Measurements from ENCODE around the gene LIN52.

DNA sequence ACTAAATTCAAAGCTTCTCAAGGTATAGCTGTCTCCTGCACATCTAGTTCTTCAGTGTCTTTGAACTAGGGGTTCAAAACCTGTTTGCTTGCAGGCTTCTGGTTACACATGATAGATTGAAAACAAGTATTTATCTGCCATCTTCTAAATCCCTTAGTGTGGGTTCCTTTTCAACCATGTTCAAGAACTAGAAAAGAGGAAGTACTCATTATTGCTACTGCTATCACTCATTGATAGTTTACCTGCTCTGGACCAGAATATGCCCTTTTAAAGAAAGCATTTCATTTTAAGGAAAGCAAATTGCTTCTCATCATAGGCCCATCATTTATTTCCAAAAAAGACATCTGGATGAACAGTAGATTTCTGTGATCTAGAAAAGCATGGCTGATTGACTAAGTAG, 117.4 kb downstream of the LIN52 start:
- TF ChIP-seq EZH2 (IDR thresholded peaks at IDR 0.05; ENCODE audit: low read depth, unreplicated experiment): no peak
- TF ChIP-seq, protein P1, sequence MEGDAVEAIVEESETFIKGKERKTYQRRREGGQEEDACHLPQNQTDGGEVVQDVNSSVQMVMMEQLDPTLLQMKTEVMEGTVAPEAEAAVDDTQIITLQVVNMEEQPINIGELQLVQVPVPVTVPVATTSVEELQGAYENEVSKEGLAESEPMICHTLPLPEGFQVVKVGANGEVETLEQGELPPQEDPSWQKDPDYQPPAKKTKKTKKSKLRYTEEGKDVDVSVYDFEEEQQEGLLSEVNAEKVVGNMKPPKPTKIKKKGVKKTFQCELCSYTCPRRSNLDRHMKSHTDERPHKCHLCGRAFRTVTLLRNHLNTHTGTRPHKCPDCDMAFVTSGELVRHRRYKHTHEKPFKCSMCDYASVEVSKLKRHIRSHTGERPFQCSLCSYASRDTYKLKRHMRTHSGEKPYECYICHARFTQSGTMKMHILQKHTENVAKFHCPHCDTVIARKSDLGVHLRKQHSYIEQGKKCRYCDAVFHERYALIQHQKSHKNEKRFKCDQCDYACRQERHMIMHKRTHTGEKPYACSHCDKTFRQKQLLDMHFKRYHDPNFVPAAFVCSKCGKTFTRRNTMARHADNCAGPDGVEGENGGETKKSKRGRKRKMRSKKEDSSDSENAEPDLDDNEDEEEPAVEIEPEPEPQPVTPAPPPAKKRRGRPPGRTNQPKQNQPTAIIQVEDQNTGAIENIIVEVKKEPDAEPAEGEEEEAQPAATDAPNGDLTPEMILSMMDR (conservative IDR thresholded peaks at IDR 0.05; ENCODE audit: low read depth in 2 of 2): no peak
- no peak for TF ChIP-seq EZH2phosphoT487 (IDR thresholded peaks at IDR 0.05; ENCODE audit: unreplicated experiment)
- TF ChIP-seq JUNB (IDR thresholded peaks at IDR 0.05; ENCODE audit: unreplicated experiment): no peak
- TF ChIP-seq, protein P2, sequence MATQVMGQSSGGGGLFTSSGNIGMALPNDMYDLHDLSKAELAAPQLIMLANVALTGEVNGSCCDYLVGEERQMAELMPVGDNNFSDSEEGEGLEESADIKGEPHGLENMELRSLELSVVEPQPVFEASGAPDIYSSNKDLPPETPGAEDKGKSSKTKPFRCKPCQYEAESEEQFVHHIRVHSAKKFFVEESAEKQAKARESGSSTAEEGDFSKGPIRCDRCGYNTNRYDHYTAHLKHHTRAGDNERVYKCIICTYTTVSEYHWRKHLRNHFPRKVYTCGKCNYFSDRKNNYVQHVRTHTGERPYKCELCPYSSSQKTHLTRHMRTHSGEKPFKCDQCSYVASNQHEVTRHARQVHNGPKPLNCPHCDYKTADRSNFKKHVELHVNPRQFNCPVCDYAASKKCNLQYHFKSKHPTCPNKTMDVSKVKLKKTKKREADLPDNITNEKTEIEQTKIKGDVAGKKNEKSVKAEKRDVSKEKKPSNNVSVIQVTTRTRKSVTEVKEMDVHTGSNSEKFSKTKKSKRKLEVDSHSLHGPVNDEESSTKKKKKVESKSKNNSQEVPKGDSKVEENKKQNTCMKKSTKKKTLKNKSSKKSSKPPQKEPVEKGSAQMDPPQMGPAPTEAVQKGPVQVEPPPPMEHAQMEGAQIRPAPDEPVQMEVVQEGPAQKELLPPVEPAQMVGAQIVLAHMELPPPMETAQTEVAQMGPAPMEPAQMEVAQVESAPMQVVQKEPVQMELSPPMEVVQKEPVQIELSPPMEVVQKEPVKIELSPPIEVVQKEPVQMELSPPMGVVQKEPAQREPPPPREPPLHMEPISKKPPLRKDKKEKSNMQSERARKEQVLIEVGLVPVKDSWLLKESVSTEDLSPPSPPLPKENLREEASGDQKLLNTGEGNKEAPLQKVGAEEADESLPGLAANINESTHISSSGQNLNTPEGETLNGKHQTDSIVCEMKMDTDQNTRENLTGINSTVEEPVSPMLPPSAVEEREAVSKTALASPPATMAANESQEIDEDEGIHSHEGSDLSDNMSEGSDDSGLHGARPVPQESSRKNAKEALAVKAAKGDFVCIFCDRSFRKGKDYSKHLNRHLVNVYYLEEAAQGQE (IDR thresholded peaks at IDR 0.05; ENCODE audit: unreplicated experiment): no peak
- TF ChIP-seq POLR2AphosphoS5 (IDR thresholded peaks at IDR 0.05; ENCODE audit: low read depth): no peak
- TF ChIP-seq, protein P3, sequence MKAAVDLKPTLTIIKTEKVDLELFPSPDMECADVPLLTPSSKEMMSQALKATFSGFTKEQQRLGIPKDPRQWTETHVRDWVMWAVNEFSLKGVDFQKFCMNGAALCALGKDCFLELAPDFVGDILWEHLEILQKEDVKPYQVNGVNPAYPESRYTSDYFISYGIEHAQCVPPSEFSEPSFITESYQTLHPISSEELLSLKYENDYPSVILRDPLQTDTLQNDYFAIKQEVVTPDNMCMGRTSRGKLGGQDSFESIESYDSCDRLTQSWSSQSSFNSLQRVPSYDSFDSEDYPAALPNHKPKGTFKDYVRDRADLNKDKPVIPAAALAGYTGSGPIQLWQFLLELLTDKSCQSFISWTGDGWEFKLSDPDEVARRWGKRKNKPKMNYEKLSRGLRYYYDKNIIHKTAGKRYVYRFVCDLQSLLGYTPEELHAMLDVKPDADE (IDR thresholded peaks at IDR 0.05): no peak
- no peak for TF ChIP-seq CREB1 (CRISPR knock-in tag; IDR thresholded peaks at IDR 0.05; ENCODE audit: low read depth)
- no peak for TF ChIP-seq ZNF331 (CRISPR knock-in tag; IDR thresholded peaks at IDR 0.05; ENCODE audit: low read depth)
- no peak for TF ChIP-seq NANOG (IDR thresholded peaks at IDR 0.05; ENCODE audit: borderline replicate concordance)
- TF ChIP-seq STAT1 (IDR thresholded peaks at IDR 0.05; ENCODE audit: unreplicated experiment): no peak
- TF ChIP-seq ZNF114 (CRISPR knock-in tag; IDR thresholded peaks at IDR 0.05): no peak
- TF ChIP-seq, protein P4, sequence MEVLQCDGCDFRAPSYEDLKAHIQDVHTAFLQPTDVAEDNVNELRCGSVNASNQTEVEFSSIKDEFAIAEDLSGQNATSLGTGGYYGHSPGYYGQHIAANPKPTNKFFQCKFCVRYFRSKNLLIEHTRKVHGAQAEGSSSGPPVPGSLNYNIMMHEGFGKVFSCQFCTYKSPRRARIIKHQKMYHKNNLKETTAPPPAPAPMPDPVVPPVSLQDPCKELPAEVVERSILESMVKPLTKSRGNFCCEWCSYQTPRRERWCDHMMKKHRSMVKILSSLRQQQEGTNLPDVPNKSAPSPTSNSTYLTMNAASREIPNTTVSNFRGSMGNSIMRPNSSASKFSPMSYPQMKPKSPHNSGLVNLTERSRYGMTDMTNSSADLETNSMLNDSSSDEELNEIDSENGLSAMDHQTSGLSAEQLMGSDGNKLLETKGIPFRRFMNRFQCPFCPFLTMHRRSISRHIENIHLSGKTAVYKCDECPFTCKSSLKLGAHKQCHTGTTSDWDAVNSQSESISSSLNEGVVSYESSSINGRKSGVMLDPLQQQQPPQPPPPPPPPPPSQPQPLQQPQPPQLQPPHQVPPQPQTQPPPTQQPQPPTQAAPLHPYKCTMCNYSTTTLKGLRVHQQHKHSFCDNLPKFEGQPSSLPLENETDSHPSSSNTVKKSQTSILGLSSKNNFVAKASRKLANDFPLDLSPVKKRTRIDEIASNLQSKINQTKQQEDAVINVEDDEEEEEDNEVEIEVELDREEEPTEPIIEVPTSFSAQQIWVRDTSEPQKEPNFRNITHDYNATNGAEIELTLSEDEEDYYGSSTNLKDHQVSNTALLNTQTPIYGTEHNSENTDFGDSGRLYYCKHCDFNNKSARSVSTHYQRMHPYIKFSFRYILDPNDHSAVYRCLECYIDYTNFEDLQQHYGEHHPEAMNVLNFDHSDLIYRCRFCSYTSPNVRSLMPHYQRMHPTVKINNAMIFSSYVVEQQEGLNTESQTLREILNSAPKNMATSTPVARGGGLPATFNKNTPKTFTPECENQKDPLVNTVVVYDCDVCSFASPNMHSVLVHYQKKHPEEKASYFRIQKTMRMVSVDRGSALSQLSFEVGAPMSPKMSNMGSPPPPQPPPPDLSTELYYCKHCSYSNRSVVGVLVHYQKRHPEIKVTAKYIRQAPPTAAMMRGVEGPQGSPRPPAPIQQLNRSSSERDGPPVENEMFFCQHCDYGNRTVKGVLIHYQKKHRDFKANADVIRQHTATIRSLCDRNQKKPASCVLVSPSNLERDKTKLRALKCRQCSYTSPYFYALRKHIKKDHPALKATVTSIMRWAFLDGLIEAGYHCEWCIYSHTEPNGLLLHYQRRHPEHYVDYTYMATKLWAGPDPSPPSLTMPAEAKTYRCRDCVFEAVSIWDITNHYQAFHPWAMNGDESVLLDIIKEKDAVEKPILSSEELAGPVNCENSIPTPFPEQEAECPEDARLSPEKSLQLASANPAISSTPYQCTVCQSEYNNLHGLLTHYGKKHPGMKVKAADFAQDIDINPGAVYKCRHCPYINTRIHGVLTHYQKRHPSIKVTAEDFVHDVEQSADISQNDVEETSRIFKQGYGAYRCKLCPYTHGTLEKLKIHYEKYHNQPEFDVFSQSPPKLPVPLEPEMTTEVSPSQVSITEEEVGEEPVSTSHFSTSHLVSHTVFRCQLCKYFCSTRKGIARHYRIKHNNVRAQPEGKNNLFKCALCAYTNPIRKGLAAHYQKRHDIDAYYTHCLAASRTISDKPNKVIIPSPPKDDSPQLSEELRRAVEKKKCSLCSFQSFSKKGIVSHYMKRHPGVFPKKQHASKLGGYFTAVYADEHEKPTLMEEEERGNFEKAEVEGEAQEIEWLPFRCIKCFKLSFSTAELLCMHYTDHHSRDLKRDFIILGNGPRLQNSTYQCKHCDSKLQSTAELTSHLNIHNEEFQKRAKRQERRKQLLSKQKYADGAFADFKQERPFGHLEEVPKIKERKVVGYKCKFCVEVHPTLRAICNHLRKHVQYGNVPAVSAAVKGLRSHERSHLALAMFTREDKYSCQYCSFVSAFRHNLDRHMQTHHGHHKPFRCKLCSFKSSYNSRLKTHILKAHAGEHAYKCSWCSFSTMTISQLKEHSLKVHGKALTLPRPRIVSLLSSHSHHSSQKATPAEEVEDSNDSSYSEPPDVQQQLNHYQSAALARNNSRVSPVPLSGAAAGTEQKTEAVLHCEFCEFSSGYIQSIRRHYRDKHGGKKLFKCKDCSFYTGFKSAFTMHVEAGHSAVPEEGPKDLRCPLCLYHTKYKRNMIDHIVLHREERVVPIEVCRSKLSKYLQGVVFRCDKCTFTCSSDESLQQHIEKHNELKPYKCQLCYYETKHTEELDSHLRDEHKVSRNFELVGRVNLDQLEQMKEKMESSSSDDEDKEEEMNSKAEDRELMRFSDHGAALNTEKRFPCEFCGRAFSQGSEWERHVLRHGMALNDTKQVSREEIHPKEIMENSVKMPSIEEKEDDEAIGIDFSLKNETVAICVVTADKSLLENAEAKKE (CRISPR knock-in tag; IDR thresholded peaks at IDR 0.05): no peak

Data from GM23338 (cell line).